ENCODE measurements around the gene PSEN2. TPM values are rescaled to one million over a fixed set of nuclear protein-coding genes. Genes with fewer than 3 reads are reported as not detected.

Gene PSEN2
- total and polyA plus RNA-seq, 5 donors from 2014 or later = 1.8 to 3.7 (median 3.4) TPM

DNA sequence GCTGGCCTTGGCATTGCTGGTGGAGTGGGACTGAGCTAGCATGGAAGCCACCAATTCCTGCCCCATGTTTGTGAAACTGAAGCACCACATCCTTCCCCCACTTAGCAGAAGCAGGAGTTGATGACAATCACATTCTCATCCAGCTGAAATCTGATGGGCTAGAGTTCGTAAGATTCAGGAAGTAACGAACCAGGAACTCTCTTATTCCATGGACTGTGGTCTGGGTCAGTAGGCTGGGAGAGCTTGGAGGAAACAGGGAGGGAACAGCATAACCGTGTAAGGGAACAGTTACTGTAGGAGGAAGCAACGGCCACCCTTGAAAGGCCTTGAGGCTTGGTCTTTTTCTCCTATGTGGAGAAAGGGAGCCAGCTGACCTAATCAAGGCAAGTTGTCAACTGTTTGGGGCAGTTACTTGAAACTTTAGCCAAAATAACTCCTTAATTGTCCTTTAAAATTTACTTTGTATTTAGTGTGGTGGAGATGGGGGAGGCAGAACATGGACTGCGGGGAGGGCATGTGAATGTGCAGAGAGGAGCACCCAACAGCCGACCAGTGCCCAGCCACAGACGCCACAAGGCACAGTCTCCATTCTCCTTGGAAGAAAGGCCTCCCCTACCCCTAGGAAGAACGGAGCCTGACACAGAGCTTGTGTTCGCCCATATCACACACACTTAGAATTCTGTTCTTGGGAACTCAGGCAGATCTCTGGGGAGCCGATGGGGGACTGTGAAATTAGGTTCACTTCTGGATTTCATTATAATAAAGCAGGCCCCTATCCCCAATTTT, 67.7 kb downstream of the PSEN2 start:
- DNase-seq = no peak
- peaks cover 18 to 48% (median 27%) of the 10 kb centered on the region in 4 donors for H3K4me1 Mint-ChIP-seq
- H3K27me3 Mint-ChIP-seq = peaks cover 9% of the 10 kb centered on the region

DNA sequence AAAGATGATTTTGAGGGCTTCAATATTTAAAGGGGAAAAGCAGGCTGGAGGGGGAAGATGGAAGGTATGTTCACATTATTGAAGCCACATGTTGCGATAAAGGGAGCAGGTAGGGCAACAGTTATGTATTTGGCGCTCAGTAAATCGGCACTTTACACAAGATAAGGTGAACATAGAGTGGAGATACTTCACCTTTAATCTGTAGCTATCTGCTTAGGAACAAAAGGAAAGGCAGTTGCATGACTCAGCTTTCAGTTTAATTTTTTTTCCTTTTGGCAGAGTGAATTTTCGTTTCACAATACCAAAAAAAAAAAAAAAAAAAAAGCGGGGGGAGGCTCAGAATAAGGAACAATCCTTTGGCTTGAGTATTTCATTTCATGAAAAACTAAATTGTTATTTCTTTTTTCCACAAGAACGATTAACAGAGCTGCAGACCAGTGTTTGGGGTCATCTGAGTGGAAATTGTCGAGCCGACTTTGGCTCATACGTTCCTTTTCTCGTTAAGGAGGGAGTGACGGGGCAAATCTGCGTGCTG, 68.6 kb downstream of the PSEN2 start:
- H3K27ac ChIP-seq (ENCODE audit: insufficient read depth, low read length, poor library complexity, severe bottlenecking) = peak overlapping the region; percentile 97
- DNase-seq = peak in 1 of 3 donors; percentile 43
- peak overlapping the region; percentile 96 to 99 (median 97) for H3K27ac Mint-ChIP-seq
- no peaks in the 10 kb centered on the region for H3K27me3 ChIP-seq (ENCODE audit: control insufficient read depth, insufficient read depth, low read length)
- peak overlapping the region; percentile 92 to 95 (median 94) for H3K4me3 Mint-ChIP-seq
- H3K9me3 Mint-ChIP-seq = peaks cover 1 to 15% (median 11%) of the 10 kb centered on the region in 7 donors
- H3K9me3 ChIP-seq (ENCODE audit: control insufficient read depth in 2 of 2, low read length in 2 of 2) = peaks cover 14 to 16% of the 10 kb centered on the region in 2 experiments
- ATAC-seq (ENCODE audit: low read depth in 2 of 2) = no peak
- peaks cover 12% of the 10 kb centered on the region for H3K36me3 Mint-ChIP-seq
- peaks cover 38% of the 10 kb centered on the region for H3K4me1 ChIP-seq (ENCODE audit: control insufficient read depth, insufficient read depth, low read length, poor library complexity, severe bottlenecking)
- peak overlapping the region; percentile 84 for H3K4me3 ChIP-seq (ENCODE audit: low read depth, low read length)
- peaks cover 9% of the 10 kb centered on the region for H3K27me3 Mint-ChIP-seq
- H3K36me3 ChIP-seq (ENCODE audit: control insufficient read depth, insufficient read depth, low read length) = no peaks in the 10 kb centered on the region
- peaks cover 18 to 56% (median 36%) of the 10 kb centered on the region in 4 donors for H3K4me1 Mint-ChIP-seq

More for the DNA sequence above, 67.7 kb downstream of the PSEN2 start:
- Histone ChIP-seq H3K4me1 (ENCODE audit: control insufficient read depth, insufficient read depth, low read length, poor library complexity, severe bottlenecking) (peaks cover 36% of the 10 kb centered on the region), H3K36me3 (ENCODE audit: control insufficient read depth, insufficient read depth, low read length) (no peaks in the 10 kb centered on the region), H3K27me3 (ENCODE audit: control insufficient read depth, insufficient read depth, low read length) (no peaks in the 10 kb centered on the region), H3K4me3 (ENCODE audit: low read depth, low read length) (peak overlapping the region; percentile 84), H3K9me3 (ENCODE audit: control insufficient read depth in 2 of 2, low read length in 2 of 2) (peaks cover 14 to 18% of the 10 kb centered on the region in 2 experiments), H3K27ac (ENCODE audit: insufficient read depth, low read length, poor library complexity, severe bottlenecking) (no peak overlapping the region)
- peak overlapping the region; percentile 92 to 95 (median 94) for H3K4me3 Mint-ChIP-seq
- peaks cover 1 to 16% (median 11%) of the 10 kb centered on the region in 7 donors for H3K9me3 Mint-ChIP-seq
- H3K27ac Mint-ChIP-seq = peak overlapping the region; percentile 81 to 97 (median 96)
- H3K36me3 Mint-ChIP-seq = peaks cover 8% of the 10 kb centered on the region
- ATAC-seq (ENCODE audit: low read depth in 2 of 2) = no peak

DNA sequence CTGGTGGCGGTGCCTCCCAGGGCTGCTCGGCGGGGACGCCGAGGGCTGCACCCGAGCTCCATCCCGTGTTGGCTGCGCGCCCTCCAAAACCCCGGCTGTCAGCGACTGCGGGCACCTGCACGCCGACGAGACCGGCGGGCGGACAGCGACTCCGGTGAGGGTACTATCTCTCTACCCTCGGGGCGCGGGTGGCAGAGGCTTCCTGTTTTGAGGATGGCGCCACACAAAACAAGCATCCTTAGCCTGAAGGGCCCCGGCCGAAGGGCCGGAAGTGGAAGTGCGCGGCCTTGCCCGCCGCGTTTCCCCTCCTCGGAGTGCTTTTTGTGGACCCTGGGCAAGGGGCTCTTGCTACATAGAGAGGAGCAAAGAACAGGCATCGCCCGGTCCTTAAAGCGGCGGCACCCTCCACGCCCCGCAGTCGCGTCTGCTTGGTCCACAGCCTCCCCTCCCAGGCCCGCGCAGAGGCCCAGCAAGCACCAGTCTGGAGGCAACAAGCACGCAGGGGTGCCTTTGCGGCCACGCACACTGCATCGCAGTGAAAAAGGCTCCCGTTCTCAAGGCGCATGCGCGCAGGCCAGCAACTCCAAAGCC, 69.1 kb downstream of the PSEN2 start:
- H3K9me3 Mint-ChIP-seq = peaks cover 1 to 14% (median 11%) of the 10 kb centered on the region in 7 donors
- H3K4me1 ChIP-seq (ENCODE audit: control insufficient read depth, insufficient read depth, low read length, poor library complexity, severe bottlenecking) = peaks cover 38% of the 10 kb centered on the region
- H3K27ac ChIP-seq (ENCODE audit: insufficient read depth, low read length, poor library complexity, severe bottlenecking) = peak overlapping the region; percentile 97
- peak; percentile 11 to 15 for ATAC-seq (ENCODE audit: low read depth in 2 of 2)
- peak overlapping the region; percentile 84 for H3K4me3 ChIP-seq (ENCODE audit: low read depth, low read length)
- H3K4me1 Mint-ChIP-seq = peaks cover 18 to 62% (median 38%) of the 10 kb centered on the region in 4 donors
- H3K36me3 Mint-ChIP-seq = peaks cover 12% of the 10 kb centered on the region
- peak overlapping the region; percentile 96 to 99 (median 97) for H3K27ac Mint-ChIP-seq
- H3K9me3 ChIP-seq (ENCODE audit: control insufficient read depth in 2 of 2, low read length in 2 of 2) = peaks cover 11 to 12% of the 10 kb centered on the region in 2 experiments
- no peaks in the 10 kb centered on the region for H3K27me3 ChIP-seq (ENCODE audit: control insufficient read depth, insufficient read depth, low read length)
- DNase-seq = peak in 1 of 3 donors; percentile 65
- peaks cover 9% of the 10 kb centered on the region for H3K27me3 Mint-ChIP-seq
- peak overlapping the region; percentile 92 to 95 (median 94) for H3K4me3 Mint-ChIP-seq
- H3K36me3 ChIP-seq (ENCODE audit: control insufficient read depth, insufficient read depth, low read length) = no peaks in the 10 kb centered on the region

- peak within 1 kb of the TSS; percentile 85 for H3K4me3 ChIP-seq (ENCODE audit: low read depth, low read length)
- Mint-ChIP-seq H3K4me1 (peaks cover 18 to 69% (median 38%) of the 10 kb centered on the region in 4 donors), H3K27ac (peak within 1 kb of the TSS; percentile 96 to 99 (median 97)), H3K27me3 (peaks cover 9% of the 10 kb centered on the region), H3K36me3 (peaks cover 12% of the 10 kb centered on the region), H3K9me3 (peaks cover 1 to 7% (median 5%) of the 10 kb centered on the region in 7 donors), H3K4me3 (peak within 1 kb of the TSS; percentile 92 to 95 (median 94))
- ATAC-seq (ENCODE audit: low read depth in 2 of 2) = peak; percentile 94 to 95
- H3K27me3 ChIP-seq (ENCODE audit: control insufficient read depth, insufficient read depth, low read length) = no peaks in the 10 kb centered on the region
- peaks cover 38% of the 10 kb centered on the region for H3K4me1 ChIP-seq (ENCODE audit: control insufficient read depth, insufficient read depth, low read length, poor library complexity, severe bottlenecking)
- H3K27ac ChIP-seq (ENCODE audit: insufficient read depth, low read length, poor library complexity, severe bottlenecking) = peak within 1 kb of the TSS; percentile 97
- H3K9me3 ChIP-seq (ENCODE audit: control insufficient read depth in 2 of 2, low read length in 2 of 2) = peaks cover 4 to 5% of the 10 kb centered on the region in 2 experiments
- no peaks in the 10 kb centered on the region for H3K36me3 ChIP-seq (ENCODE audit: control insufficient read depth, insufficient read depth, low read length)
- peak; percentile 99 for DNase-seq
Observed at GRCh38 chr1:226940029-226940805, 69.8 kb downstream of the PSEN2 start, which contains the start of gene COQ8A. Gene COQ8A (plus strand): TSS chr1:226940294. CDS start chr1:226961386, 21,092 bp downstream.

DNA sequence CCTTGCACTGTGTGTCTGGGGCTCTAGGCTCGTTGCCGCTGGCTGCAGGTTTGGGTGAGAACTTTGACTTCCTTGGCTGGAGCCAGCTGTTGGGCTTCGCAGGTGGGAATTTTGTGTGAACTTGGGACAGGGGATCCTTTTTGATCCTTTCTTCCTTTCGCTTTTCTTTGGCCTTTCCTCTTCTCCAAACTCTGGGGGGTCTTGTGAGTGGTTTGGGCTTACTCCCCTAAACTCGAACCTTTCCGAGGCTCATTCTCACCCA, 70.3 kb downstream of the PSEN2 start:
- Histone ChIP-seq H3K36me3 (ENCODE audit: control insufficient read depth, insufficient read depth, low read length) (peaks cover under 1% of the 10 kb centered on the region), H3K27ac (ENCODE audit: insufficient read depth, low read length, poor library complexity, severe bottlenecking) (peak overlapping the region; percentile 97), H3K4me3 (ENCODE audit: low read depth, low read length) (peak overlapping the region; percentile 85), H3K4me1 (ENCODE audit: control insufficient read depth, insufficient read depth, low read length, poor library complexity, severe bottlenecking) (peaks cover 38% of the 10 kb centered on the region), H3K9me3 (ENCODE audit: control insufficient read depth in 2 of 2, low read length in 2 of 2) (no peaks in the 10 kb centered on the region), H3K27me3 (ENCODE audit: control insufficient read depth, insufficient read depth, low read length) (no peaks in the 10 kb centered on the region)
- Mint-ChIP-seq H3K27ac (peak overlapping the region; percentile 96 to 99 (median 97)), H3K4me3 (peak overlapping the region; percentile 92 to 95 (median 94)), H3K4me1 (peaks cover 18 to 74% (median 40%) of the 10 kb centered on the region in 4 donors), H3K9me3 (peaks cover 0 to 6% (median 0%) of the 10 kb centered on the region in 7 donors), H3K36me3 (peaks cover 7% of the 10 kb centered on the region), H3K27me3 (peaks cover 5% of the 10 kb centered on the region)
- ATAC-seq (ENCODE audit: low read depth in 2 of 2) = no peak
- DNase-seq = no peak

DNA sequence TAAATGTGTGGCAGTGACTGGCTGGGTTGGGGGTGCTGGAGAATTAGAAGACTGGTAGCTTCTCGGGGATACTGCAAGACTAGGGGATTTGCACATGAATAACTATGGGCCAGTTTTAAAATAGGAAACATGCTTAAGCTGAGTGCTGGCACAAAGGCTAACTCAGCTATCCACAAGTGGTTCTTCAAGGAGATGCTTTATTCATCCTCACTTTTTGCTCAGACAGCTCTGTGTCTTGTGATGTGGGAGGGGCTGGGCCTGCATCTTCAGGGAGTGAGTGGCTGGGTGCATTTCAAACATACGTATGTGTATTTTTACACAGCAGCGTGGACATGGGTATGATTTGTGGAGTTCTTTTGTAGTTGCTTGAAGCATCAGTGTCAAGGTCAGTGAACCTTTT, 72.0 kb downstream of the PSEN2 start:
- Mint-ChIP-seq H3K27ac (peak overlapping the region; percentile 43 to 72 (median 64)), H3K36me3 (peaks cover 20% of the 10 kb centered on the region), H3K4me3 (peak overlapping the region; percentile 83 to 92 (median 88)), H3K9me3 (peaks cover 0 to 5% (median 0%) of the 10 kb centered on the region in 7 donors), H3K4me1 (peaks cover 26 to 90% (median 52%) of the 10 kb centered on the region in 4 donors), H3K27me3 (peaks cover 4% of the 10 kb centered on the region)
- H3K27ac ChIP-seq (ENCODE audit: insufficient read depth, low read length, poor library complexity, severe bottlenecking) = no peak overlapping the region
- peaks cover 5% of the 10 kb centered on the region for H3K36me3 ChIP-seq (ENCODE audit: control insufficient read depth, insufficient read depth, low read length)
- peaks cover 38% of the 10 kb centered on the region for H3K4me1 ChIP-seq (ENCODE audit: control insufficient read depth, insufficient read depth, low read length, poor library complexity, severe bottlenecking)
- no peaks in the 10 kb centered on the region for H3K27me3 ChIP-seq (ENCODE audit: control insufficient read depth, insufficient read depth, low read length)
- H3K4me3 ChIP-seq (ENCODE audit: low read depth, low read length) = peak overlapping the region; percentile 8
- DNase-seq (no peak), ATAC-seq (ENCODE audit: low read depth in 2 of 2) (no peak)
- no peaks in the 10 kb centered on the region for H3K9me3 ChIP-seq (ENCODE audit: control insufficient read depth in 2 of 2, low read length in 2 of 2)

DNA sequence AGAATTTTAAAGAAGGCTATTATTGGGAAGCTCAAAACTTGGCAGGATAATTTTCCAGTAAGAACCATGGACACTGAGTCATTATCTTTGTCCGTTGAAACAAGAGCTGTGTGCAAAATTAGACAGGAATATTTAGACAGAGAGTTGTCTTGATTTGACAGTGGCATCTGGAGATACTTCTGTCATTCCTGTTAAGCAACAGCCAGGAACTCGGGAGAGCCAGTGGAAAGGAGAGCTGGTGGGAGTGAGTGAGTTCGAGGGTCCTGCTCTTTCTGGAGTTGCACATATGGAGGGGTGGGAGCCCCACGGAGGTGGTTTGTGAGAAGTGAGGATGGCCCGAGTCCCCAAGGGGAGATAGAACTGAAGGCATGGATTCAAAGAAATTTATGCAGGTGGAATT, 72.7 kb downstream of the PSEN2 start:
- Mint-ChIP-seq H3K36me3 (peaks cover 22% of the 10 kb centered on the region), H3K4me3 (peak overlapping the region in 3 of 4 donors; percentile 32 to 83 (median 50)), H3K4me1 (peaks cover 19 to 91% (median 51%) of the 10 kb centered on the region in 4 donors), H3K27me3 (peaks cover 4% of the 10 kb centered on the region), H3K9me3 (peaks cover 0 to 3% (median 0%) of the 10 kb centered on the region in 7 donors), H3K27ac (peak overlapping the region in 2 of 3 donors; percentile 55 to 65)
- Histone ChIP-seq H3K27me3 (ENCODE audit: control insufficient read depth, insufficient read depth, low read length) (no peaks in the 10 kb centered on the region), H3K27ac (ENCODE audit: insufficient read depth, low read length, poor library complexity, severe bottlenecking) (no peak overlapping the region), H3K4me1 (ENCODE audit: control insufficient read depth, insufficient read depth, low read length, poor library complexity, severe bottlenecking) (peaks cover 38% of the 10 kb centered on the region), H3K9me3 (ENCODE audit: control insufficient read depth in 2 of 2, low read length in 2 of 2) (no peaks in the 10 kb centered on the region), H3K36me3 (ENCODE audit: control insufficient read depth, insufficient read depth, low read length) (peaks cover 5% of the 10 kb centered on the region), H3K4me3 (ENCODE audit: low read depth, low read length) (peak overlapping the region; percentile 8)
- ATAC-seq (ENCODE audit: low read depth in 2 of 2) (no peak), DNase-seq (no peak)
